OCI-LY3 (cell line): ENCODE data around the gene RPL37.

Experiments
- EZH2phosphoT487 ChIP-seq: fragments of 200-600 bp; shearing (Covaris generic); IDR thresholded peaks from 2 replicates; pipeline ENCODE4 v1.6.1; 2018; ENCODE audit warnings: antibody characterized with exemption, mixed run types, low read depth
- TF ChIP-seq, protein P1 (sequence below): fragments of 200-600, 300-600 bp; sonication (generic); IDR thresholded peaks from 2 replicates; pipeline ENCODE4 v1.5.1; 2014; ENCODE audit warnings: antibody characterized with exemption, low read length, low read depth

DNA sequence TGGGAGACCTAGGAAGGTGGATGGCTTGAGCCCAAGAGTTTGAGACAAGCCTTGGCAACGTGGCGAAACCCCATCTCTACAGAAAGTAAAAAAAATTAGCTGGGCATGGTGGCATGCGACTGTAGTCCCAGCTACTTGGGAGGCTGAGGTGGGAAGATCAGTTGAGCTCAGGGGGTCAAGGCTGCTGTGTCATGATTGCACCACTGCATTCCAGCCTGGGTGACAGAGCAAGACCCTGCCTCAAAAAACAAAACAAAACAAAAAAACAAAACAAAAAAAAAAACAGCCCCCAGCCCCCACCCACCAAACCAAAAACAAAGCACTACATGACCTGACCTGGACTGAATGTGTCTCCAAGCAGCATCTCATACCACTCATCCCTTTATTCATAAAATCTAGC lies 40.9 kb upstream of the RPL37 start:
- TF ChIP-seq, protein P1, sequence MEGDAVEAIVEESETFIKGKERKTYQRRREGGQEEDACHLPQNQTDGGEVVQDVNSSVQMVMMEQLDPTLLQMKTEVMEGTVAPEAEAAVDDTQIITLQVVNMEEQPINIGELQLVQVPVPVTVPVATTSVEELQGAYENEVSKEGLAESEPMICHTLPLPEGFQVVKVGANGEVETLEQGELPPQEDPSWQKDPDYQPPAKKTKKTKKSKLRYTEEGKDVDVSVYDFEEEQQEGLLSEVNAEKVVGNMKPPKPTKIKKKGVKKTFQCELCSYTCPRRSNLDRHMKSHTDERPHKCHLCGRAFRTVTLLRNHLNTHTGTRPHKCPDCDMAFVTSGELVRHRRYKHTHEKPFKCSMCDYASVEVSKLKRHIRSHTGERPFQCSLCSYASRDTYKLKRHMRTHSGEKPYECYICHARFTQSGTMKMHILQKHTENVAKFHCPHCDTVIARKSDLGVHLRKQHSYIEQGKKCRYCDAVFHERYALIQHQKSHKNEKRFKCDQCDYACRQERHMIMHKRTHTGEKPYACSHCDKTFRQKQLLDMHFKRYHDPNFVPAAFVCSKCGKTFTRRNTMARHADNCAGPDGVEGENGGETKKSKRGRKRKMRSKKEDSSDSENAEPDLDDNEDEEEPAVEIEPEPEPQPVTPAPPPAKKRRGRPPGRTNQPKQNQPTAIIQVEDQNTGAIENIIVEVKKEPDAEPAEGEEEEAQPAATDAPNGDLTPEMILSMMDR, result no peak
- no peak for TF ChIP-seq EZH2phosphoT487
